ENCODE data around the gene MGAT4B. TPM values are rescaled to one million over a fixed set of nuclear protein-coding genes. Genes with fewer than 3 reads are reported as not detected.

MGAT4B gene
- total RNA-seq, 1 donor from 2014 or later: 118 TPM

- intact Hi-C loops (cut with DNase I): no loop called here
Observed at GRCh38 chr5:179803651-179804554, 2.8 kb downstream of the MGAT4B start.

DNA sequence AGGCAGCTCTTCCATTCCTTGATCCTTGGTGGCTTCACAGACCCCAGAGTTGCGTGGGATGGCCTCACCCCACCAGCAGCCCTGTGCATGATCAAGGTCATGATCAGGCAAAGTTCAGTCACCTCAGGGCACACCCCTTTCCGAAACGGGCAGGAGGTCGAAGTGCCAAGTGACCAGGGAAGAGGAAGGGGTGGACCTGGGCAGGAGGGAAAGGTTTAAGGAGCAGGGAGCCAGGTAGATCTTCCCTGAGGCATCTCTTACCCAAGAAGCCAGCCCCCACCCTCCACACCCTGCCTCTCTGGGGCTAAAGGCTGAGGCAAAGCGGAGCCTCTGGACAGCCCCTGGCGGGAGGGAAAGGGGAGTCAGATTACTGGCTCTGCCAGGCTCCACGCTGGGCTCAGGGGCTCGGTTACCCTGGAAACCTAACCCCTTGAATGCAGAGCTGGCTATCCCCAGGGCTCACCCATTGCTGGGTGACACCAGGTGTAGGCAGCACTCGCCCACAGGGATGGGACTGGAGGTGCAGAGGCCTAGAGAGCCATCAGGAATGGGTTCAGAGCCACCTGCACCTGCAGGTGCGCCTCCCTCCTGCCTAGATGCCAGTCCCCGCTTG, 3.6 kb downstream of the MGAT4B start:
- ATAC-seq (no peak), DNase-seq (no peak)
- Histone ChIP-seq H3K27me3 (no peaks in the 10 kb centered on the region), H3K4me1 (peaks cover 32% of the 10 kb centered on the region), H3K27ac (no peak overlapping the region), H3K9me3 (no peaks in the 10 kb centered on the region), H3K36me3 (peaks cover 33% of the 10 kb centered on the region), H3K4me3 (no peak overlapping the region)
- intact Hi-C loops (cut with DNase I): no loop called here
- TF ChIP-seq, protein P1, sequence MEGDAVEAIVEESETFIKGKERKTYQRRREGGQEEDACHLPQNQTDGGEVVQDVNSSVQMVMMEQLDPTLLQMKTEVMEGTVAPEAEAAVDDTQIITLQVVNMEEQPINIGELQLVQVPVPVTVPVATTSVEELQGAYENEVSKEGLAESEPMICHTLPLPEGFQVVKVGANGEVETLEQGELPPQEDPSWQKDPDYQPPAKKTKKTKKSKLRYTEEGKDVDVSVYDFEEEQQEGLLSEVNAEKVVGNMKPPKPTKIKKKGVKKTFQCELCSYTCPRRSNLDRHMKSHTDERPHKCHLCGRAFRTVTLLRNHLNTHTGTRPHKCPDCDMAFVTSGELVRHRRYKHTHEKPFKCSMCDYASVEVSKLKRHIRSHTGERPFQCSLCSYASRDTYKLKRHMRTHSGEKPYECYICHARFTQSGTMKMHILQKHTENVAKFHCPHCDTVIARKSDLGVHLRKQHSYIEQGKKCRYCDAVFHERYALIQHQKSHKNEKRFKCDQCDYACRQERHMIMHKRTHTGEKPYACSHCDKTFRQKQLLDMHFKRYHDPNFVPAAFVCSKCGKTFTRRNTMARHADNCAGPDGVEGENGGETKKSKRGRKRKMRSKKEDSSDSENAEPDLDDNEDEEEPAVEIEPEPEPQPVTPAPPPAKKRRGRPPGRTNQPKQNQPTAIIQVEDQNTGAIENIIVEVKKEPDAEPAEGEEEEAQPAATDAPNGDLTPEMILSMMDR (IDR thresholded peaks at IDR 0.05): no peak

More at GRCh38 chr5:179803651-179804554, 2.8 kb downstream of the MGAT4B start:
- H3K36me3 ChIP-seq: peaks cover 24% of the 10 kb centered on the region
- no peaks in the 10 kb centered on the region for H3K9me3 ChIP-seq
- peaks cover 32% of the 10 kb centered on the region for H3K4me1 ChIP-seq
- H3K4me3 ChIP-seq: no peak overlapping the region
- peak overlapping the region; percentile 11 for H3K27ac ChIP-seq
- ATAC-seq (peak; percentile 3), DNase-seq (peak; percentile 72)
- TF ChIP-seq, protein P1 (IDR thresholded peaks at IDR 0.05): no peak
- H3K27me3 ChIP-seq: no peaks in the 10 kb centered on the region

- Histone ChIP-seq H3K4me3 (no peak overlapping the region), H3K36me3 (peaks cover 40% of the 10 kb centered on the region), H3K9me3 (no peaks in the 10 kb centered on the region), H3K4me1 (peaks cover 27% of the 10 kb centered on the region), H3K27ac (no peak overlapping the region), H3K27me3 (no peaks in the 10 kb centered on the region)
- intact Hi-C loops (cut with DNase I): no loop called here
- no peak for DNase-seq
- no peak for ATAC-seq
- TF ChIP-seq, protein P1 (IDR thresholded peaks at IDR 0.05): no peak
Observed at GRCh38 chr5:179802207-179802883, 4.3 kb downstream of the MGAT4B start.

DNA sequence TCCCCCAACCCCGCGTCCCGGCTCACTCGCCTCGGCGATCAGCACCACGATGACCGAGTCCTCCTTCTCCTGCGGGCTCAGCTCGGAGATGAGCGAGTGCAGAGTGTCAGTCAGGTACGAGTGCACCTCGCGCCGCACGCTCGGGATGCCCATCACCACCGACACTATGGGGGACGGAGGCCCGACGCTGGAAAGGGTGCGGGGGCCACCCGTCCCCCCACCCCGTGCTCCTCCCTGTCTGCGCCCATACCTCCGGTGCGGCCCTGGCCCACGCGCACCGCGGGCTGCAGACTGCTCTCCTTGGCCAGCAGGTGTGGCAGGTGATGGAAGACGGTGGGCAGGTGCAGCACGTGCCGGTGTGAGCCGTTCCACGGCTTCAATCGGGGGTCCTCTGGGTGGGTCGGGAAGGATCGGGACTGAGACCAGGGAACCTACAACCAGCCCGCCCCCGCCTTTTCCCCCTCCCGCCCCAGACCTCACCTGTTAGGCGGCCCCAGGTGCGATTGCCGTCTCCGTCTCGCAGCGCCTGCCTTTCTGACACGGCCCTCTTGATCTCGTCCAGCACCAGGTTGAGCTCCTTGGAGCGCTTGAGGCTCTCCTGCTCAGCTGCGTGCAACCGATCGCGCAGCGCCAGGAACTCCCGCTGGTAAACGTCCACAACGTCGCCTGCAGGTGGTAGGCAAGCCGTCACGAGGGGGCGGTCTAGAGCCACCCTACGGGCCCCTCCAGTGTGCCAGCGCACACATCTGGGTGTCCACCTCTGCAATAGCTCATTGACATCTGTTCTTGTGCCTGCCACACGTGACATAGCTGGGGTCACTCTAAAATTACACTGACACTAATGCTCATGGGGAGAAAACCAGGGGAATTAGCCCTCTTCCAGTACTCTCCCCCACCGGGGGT, 5.1 kb downstream of the MGAT4B start:
- Histone ChIP-seq H3K9me3 (no peaks in the 10 kb centered on the region), H3K4me3 (no peak overlapping the region), H3K27ac (no peak overlapping the region), H3K36me3 (peaks cover 45% of the 10 kb centered on the region), H3K27me3 (no peaks in the 10 kb centered on the region), H3K4me1 (peaks cover 33% of the 10 kb centered on the region)
- TF ChIP-seq, protein P1 (IDR thresholded peaks at IDR 0.05): peak; percentile 68
- ATAC-seq (peak; percentile 53), DNase-seq (peak; percentile 91)
- intact Hi-C loops (cut with DNase I): no loop called here

DNA sequence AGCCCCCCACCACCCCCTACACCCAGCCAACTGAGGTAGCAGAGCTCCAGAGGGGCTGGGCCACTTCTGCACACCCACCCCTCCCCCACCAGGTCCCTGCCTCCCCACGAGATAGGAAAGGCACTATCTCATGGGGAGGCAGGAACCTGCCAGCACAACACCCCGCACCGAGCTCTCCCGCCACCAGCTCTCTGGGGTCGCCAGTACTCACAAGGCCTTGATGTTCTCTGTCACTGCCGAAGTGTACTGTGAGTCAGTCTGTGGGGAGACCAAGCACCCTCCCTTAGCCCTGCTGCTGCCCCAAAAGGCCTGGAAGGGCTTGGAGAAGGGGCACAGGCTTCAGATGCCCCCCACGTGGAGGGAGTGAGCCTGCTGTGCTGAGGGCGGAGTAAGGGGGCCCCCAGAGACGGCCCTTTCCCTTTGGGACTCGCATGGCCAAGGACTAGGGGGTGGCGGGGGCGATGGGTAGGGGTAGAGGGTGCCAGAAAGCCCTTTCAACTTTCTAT, 5.9 kb downstream of the MGAT4B start:
- TF ChIP-seq, protein P1 (IDR thresholded peaks at IDR 0.05): no peak
- H3K9me3 ChIP-seq: no peaks in the 10 kb centered on the region
- DNase-seq: no peak
- no peak for ATAC-seq
- H3K4me1 ChIP-seq: peaks cover 34% of the 10 kb centered on the region
- intact Hi-C loops (cut with DNase I): no loop called here
- no peak overlapping the region for H3K4me3 ChIP-seq
- H3K27me3 ChIP-seq: no peaks in the 10 kb centered on the region
- peaks cover 45% of the 10 kb centered on the region for H3K36me3 ChIP-seq
- H3K27ac ChIP-seq: no peak overlapping the region
